HG02642 (cell line): Measurements from ENCODE around the gene HNRNPH1.

Experiments
- ATAC-seq: cut with Tn5 transposase; IDR thresholded peaks from one replicate; pipeline ENCODE4 v1.9.1; 2021; ENCODE audit warnings: mild to moderate bottlenecking; ENCODE audit not compliant: unreplicated experiment, poor library complexity

The HNRNPH1 gene

GRCh38 chr5:179623906-179624741, 653 bp upstream of the HNRNPH1 start:
- ATAC-seq, result no peak

DNA sequence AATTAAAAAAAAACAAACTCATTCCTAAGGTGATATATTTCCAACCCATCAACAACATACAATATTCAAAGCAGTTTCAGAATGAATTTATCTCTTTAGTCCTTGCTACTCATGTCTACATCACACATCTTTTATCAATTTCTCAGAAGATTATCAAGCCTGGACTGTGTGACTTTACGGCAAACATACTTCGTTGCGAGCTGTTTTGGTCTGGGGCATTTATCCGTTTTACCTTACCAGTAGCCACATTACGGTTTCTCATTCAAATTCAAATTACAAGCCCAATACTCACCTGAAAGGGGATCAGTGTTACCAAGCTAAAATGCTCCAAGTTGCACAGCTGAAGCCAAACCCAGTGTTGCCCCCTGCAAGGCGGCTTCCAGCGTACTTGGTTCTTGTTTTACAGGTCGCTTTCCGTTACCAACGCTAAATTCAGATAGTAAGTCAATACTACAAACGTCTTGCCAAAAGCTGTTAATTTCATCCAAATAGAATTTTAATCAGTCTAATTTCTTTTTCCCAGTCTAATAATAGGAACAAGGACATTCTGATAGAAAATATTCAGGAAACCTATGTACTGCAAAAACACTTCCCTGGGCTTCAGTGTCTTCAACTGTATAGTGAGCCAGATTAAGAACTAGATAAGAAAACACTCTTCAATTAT, 1.8 kb downstream of the HNRNPH1 start:
- ATAC-seq, result no peak

- no peak for ATAC-seq
Measured at GRCh38 chr5:179620703-179621350, 2.6 kb downstream of the HNRNPH1 start.

- ATAC-seq, result no peak
Measured at GRCh38 chr5:179620293-179620692, 3.2 kb downstream of the HNRNPH1 start.

GRCh38 chr5:179619776-179620175, 3.7 kb downstream of the HNRNPH1 start:
- ATAC-seq, result no peak

DNA sequence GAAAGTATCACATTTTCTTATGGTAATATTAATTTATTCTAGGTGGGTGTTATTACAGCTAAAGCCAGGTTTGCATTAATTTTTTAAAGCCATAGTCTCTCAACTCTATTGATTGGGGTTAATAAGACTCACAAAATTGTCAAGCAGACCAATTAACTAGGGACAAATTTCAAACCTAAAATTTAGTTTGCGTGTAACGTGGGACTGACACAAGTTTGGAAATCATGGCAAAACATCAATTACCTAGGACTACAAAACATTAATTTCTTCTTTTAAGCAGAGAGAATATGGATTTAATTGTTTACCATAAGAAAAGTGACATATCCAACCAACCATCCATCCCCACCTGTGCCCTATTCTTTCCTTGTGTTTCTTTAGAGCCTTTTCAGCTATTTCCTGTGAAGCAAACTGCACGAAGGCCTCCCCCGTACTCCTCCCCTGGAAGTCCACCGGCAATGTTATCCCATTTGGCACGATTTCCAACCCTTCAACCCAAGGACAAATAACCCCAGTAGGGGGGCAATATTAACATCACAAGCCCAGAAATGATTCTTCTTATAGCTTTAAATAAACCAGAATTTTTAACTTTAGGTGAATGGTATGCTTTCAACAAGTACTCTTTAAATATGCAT, 4.4 kb downstream of the HNRNPH1 start:
- no peak for ATAC-seq

DNA sequence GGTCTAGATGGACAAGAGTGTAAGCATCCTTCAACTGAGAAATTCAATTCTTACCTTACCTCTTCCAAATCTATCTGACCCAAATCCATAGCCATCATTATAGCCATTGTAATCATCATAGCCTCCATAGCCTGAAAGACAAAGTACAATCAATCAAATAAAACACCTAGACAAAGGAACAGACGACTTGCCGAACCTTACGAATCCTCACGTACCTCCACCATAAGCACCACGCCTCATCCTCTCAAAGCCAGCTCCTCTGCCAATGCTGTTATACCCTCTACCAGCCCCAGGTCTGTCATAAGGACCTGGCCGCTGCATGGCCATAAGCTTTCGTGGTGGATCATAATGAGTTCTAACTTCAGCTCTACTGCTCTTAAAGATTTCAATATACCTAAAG, 5.5 kb downstream of the HNRNPH1 start:
- no peak for ATAC-seq

GRCh38 chr5:179616002-179616594, 7.4 kb downstream of the HNRNPH1 start:
- ATAC-seq, result no peak

GRCh38 chr5:179615203-179615602, 8.3 kb downstream of the HNRNPH1 start:
- ATAC-seq, result no peak

- ATAC-seq, result no peak
Measured at GRCh38 chr5:179614745-179615144, 8.7 kb downstream of the HNRNPH1 start.

GRCh38 chr5:179613460-179614071, 9.9 kb downstream of the HNRNPH1 start:
- ATAC-seq, result no peak

GRCh38 chr5:179612577-179613459, 10.7 kb downstream of the HNRNPH1 start:
- ATAC-seq, result no peak

GRCh38 chr5:179610903-179611265, 12.6 kb downstream of the HNRNPH1 start:
- ATAC-seq, result no peak

DNA sequence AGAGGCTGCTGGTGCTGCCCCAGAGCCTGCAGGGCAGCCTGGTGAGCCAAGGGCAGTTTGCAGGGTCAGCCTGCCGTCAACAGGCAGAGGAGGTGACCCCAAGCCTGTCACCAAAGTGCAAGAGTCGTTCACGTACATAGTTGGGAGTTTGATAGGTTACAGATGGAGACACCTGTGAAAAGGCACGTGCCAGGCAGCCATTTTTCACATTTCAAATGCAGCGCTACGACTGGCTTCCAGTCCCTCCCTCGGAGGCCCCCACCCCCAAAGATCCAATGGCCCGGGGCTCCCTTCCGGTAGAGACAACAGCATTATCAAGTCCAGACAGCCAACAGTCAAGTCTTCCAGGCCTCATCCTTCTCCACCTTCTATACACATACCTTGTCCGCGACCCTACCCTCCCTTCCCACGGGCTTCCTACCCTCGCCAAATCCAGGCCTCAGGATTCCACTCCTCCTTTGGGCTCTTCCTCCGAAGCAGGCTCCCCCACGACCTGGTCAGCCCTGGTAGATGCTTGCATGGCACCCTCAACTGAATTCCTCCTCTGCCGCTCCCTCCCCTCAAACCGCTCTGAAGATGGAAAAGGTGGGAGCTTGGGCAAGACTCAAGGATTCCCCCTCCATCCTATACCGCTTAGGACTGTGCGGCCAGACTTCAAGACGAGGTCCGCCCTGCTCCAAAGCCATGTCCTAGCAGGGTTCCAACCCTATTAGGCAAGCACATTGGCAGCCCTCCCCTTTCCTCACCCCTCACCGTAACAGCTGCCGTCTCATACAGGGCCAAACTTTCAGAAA, 13.2 kb downstream of the HNRNPH1 start:
- ATAC-seq, result no peak

DNA sequence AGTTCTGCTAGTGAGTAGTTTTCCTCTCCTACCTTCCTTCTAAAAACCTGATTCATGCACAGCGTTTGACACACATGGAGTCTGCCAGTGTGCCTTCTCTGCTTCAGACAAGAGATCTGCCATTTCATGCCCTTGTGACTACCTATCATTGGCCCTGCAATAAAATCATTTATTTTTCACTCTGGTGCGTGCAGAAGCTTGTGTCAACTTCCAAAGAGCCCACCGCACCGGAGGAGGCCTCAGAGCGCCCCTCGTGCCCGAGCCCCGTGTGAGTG, 13.7 kb downstream of the HNRNPH1 start:
- ATAC-seq, result no peak

DNA sequence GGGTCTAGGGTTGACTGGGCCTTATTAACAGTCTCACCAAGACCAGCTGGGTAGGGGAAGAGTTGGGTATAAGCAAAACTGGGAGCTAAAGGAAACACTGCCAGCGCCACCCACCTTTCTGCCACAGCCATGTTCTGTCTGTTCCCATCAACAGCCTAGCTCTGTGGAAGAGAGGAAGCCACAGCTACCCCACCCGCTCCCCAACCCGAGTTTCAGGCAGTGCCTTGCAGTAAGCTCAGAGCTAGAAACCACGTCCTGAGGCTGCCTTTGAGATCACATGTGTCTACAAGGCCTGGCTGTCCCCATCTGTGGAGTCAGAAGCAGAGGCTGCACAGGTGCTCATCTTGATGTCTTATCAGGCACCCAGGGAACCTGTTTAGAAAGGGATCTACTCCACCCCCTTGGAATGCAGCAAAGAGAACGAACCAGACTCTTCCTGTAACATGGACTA, 15.3 kb downstream of the HNRNPH1 start:
- no peak for ATAC-seq

GRCh38 chr5:179607160-179607931, 16.1 kb downstream of the HNRNPH1 start:
- ATAC-seq, result no peak

DNA sequence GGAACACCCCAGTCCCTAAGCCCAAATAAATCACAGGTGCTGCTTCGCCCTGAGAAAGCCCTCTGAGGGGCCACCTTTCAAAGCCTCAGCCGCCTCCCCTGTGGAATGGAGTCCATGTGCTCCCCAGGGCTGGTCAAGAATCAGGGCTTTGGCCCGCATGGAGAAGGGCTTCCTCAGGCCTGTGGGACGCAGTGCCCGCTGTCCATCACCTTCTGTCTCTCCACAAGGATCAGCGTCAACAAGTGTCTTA, 16.6 kb downstream of the HNRNPH1 start:
- ATAC-seq, result no peak
